Liver (tissue), 9 donors: ENCODE data around the gene RELL1. TPM values are rescaled to one million over a fixed set of nuclear protein-coding genes. Genes with fewer than 3 reads are reported as not detected.

Experiments used
- DNase-seq: peaks from one replicate; pipeline ENCODE4 v3.0.0-alpha.2; 2017; ENCODE audit warnings: low spot score
- H3K27ac ChIP-seq, 2 donors: one replicate each; pipeline ENCODE4 v1.7.0; 2013; ENCODE audit warnings: inconsistent platforms in 2 of 2, low read length in 2 of 2, control low read depth in 1 of 2, low read depth in 1 of 2, mild to moderate bottlenecking in 1 of 2
- H3K27me3 ChIP-seq, 4 donors: one replicate each; pipeline versions ENCODE4 v1.6.1 to v1.7.0; 2013; ENCODE audit warnings: low read length in 3 of 4, inconsistent platforms in 1 of 4, mild to moderate bottlenecking in 1 of 4, moderate library complexity in 1 of 4; ENCODE audit not compliant: control insufficient read depth in 4 of 4, insufficient read depth in 4 of 4
- H3K36me3 ChIP-seq, 4 donors: one replicate each; pipeline versions ENCODE4 v1.6.1 to v1.7.0; 2013; ENCODE audit warnings: low read length in 3 of 4, mild to moderate bottlenecking in 3 of 4, low read depth in 1 of 4, moderate library complexity in 1 of 4; ENCODE audit not compliant: control insufficient read depth in 4 of 4, insufficient read depth in 3 of 4
- H3K4me1 ChIP-seq, 4 donors: one replicate each; pipeline versions ENCODE4 v1.6.1 to v1.7.0; 2013; ENCODE audit warnings: low read length in 3 of 4, mild to moderate bottlenecking in 3 of 4, moderate library complexity in 1 of 4; ENCODE audit not compliant: control insufficient read depth in 4 of 4, insufficient read depth in 4 of 4
- H3K4me3 ChIP-seq, 3 donors: one replicate each; pipeline versions ENCODE4 v1.6.1 to v1.7.0; 2013; ENCODE audit warnings: low read length in 3 of 3, control low read depth in 1 of 3, low read depth in 1 of 3, mild to moderate bottlenecking in 1 of 3
- H3K9ac ChIP-seq, 2 donors: one replicate each; pipeline ENCODE4 v1.7.0; 2013; ENCODE audit warnings: low read length in 2 of 2, mild to moderate bottlenecking in 2 of 2, moderate library complexity in 2 of 2, control low read depth in 1 of 2, low read depth in 1 of 2
- H3K9me3 ChIP-seq, 4 donors: one replicate each; pipeline versions ENCODE4 v1.6.1 to v1.7.0; 2013; ENCODE audit warnings: low read length in 3 of 4; ENCODE audit not compliant: control insufficient read depth in 4 of 4
- EGR1 ChIP-seq, 2 donors: IDR thresholded peaks; 2 replicates each; pipeline ENCODE4 v1.6.1; 2016 to 2018; ENCODE audit warnings: antibody characterized with exemption in 2 of 2, low read depth in 2 of 2
- FOXA1 ChIP-seq: IDR thresholded peaks from 2 replicates; pipeline ENCODE4 v1.6.1; 2016; ENCODE audit warnings: antibody characterized with exemption
- FOXA2 ChIP-seq: IDR thresholded peaks from 2 replicates; pipeline ENCODE4 v1.6.1; 2016; ENCODE audit warnings: antibody characterized with exemption
- GABPA ChIP-seq, 2 donors: IDR thresholded peaks in 1 of 2; conservative IDR thresholded peaks in 1 of 2; 2 replicates each; pipeline ENCODE4 v1.6.1; 2016; ENCODE audit warnings: antibody characterized with exemption in 2 of 2, mild to moderate bottlenecking in 1 of 2, moderate library complexity in 1 of 2
- JUND ChIP-seq, 2 donors: IDR thresholded peaks; 2 replicates each; pipeline ENCODE4 v1.6.1; 2016; ENCODE audit warnings: antibody characterized with exemption in 2 of 2
- RXRA ChIP-seq, 2 donors: IDR thresholded peaks; 2 replicates each; pipeline ENCODE4 v1.6.1; 2017 to 2018; ENCODE audit warnings: antibody characterized with exemption in 2 of 2, mild to moderate bottlenecking in 1 of 2
- TAF1 ChIP-seq: conservative IDR thresholded peaks from 2 replicates; pipeline ENCODE4 v1.6.1; 2016; ENCODE audit warnings: antibody characterized with exemption, mild to moderate bottlenecking
- YY1 ChIP-seq: IDR thresholded peaks from 2 replicates; pipeline ENCODE4 v1.6.1; 2016; ENCODE audit warnings: antibody characterized with exemption, mild to moderate bottlenecking
- WGBS: extraction: QIAGEN DNeasy Blood & Tissue Kit; methylation state at CpG from one replicate; pipeline ENCODE4 v1.1.7; 2013; 5-methylcytosine and 5-hydroxymethylcytosine counted together
- polyA plus RNA-seq, 2 donors: library from polyadenylated mRNA; stranded (reverse) in 1 of 2; unstranded in 1 of 2; fragments of 200-250 nt in 1 of 2; fragments of >200 nt in 1 of 2; fragmentation: Nextera tagmentation in 1 of 2; extraction: Ambion mirVana in 1 of 2; gene quantifications; one replicate each; pipeline versions ENCODE4 v1.2.1 to v1.2.3, GENCODE V29; 2013 to 2015
- total RNA-seq, 2 donors: library from RNA; depleted of rRNA; stranded (reverse); fragments of >200 nt; gene quantifications; one replicate each; pipeline ENCODE4 v1.2.3, GENCODE V29; 2014
- TF ChIP-seq, protein P1 (sequence below): IDR thresholded peaks from 2 replicates; pipeline ENCODE4 v1.6.1; 2016; ENCODE audit warnings: antibody characterized with exemption
- TF ChIP-seq, protein P2 (sequence below): IDR thresholded peaks from 2 replicates; pipeline ENCODE4 v1.6.1; 2016; ENCODE audit warnings: antibody characterized with exemption, mild to moderate bottlenecking
- TF ChIP-seq, protein P3 (sequence below): IDR thresholded peaks from 2 replicates; pipeline ENCODE4 v1.6.1; 2016; ENCODE audit warnings: antibody characterized with exemption
- TF ChIP-seq, protein P4 (sequence below): fragments of 150-350 bp; IDR thresholded peaks from 2 replicates; pipeline ENCODE4 v1.5.1; 2017; ENCODE audit warnings: improper control_type of control experiment, low read depth, low read length; ENCODE audit not compliant: missing input control
- donor health status: healthy.
- donor health status: healthy.
- donor health status: healthy.
- donor health status: healthy.
- donor health status: healthy.

Gene RELL1
- total and polyA plus RNA-seq, 4 donors: 1.5 to 16.8 (median 7.3) TPM

DNA sequence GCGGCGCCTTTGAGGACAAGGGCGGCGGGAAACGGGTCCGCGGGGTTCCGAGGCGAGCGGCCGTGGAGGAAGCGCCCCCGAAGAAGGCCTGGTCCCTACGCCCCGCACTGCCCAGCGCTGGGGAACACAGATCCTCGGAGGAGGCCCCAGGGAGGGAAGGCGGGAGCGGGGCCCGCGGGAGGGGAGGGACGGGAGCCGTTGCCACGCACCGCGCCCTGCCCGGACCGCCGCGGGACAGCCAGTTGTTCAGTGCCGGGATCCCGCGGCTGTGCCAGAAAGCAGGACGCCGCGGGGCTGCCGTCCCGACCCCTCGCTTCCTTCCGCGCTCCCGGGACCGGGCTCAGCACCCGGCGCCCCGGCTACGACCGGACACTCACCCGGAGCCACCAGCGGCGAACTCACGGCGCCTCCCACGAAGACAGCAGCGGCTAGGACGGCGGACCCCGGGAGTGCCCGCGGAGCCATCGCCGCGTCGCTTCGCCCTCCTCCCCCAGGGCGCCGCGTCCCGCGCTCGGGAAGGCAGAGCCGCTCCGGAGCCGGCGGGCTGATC is 278 bp downstream of the RELL1 start:
- H3K9ac ChIP-seq: peak overlapping the region; percentile 83 to 85
- DNase-seq: no peak
- H3K4me1 ChIP-seq: peaks cover 0 to 24% (median 15%) of the 10 kb centered on the region in 4 donors
- H3K27ac ChIP-seq: peak overlapping the region; percentile 85 to 92
- no peaks in the 10 kb centered on the region for H3K36me3 ChIP-seq
- H3K9me3 ChIP-seq: no peaks in the 10 kb centered on the region
- TF ChIP-seq TAF1 (no peak), GABPA (IDR thresholded peaks at IDR 0.05 in 1 of 2, conservative IDR thresholded peaks at IDR 0.05 in 1 of 2) (no peak), FOXA1 (no peak), JUND (IDR thresholded peaks at IDR 0.05) (no peak), FOXA2 (no peak)
- WGBS: under 1% methylated on average over 75 of the region's 75 CpGs
- peak overlapping the region; percentile 38 to 84 (median 75) for H3K4me3 ChIP-seq
- no peaks in the 10 kb centered on the region for H3K27me3 ChIP-seq

DNA sequence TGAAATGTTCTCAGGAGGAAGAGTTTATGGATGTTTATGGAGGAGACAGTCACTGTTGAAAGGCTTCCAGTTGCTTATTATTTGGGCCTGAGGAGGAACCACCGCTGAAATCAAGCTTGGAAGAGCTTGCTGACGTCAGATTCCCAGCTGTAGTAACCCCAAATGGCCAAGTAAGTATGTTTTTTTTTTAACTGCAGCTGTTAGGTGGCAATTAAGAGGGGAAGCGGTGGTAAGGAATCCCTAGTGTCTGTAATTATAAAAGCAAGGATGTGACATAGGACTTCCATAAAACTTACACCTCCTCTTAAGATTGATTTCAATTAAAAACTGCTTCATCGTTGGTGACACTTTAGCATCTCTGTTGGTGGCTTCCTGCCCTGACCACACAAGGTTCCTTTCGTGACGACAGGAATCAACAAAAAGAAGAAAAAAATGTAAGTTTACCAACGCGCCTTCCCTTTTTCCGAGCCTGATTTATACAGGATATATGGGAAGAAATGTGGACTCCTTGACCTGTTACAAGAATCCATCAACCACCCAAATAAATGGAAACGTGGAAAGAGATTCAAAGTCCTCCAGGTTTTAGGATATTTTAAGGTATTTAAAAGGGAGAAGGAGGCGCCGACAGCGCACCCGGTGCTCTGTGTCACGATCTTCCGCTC is 884 bp downstream of the RELL1 start:
- peak overlapping the region; percentile 38 to 84 (median 75) for H3K4me3 ChIP-seq
- TF ChIP-seq, protein P1, sequence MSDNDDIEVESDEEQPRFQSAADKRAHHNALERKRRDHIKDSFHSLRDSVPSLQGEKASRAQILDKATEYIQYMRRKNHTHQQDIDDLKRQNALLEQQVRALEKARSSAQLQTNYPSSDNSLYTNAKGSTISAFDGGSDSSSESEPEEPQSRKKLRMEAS: no peak
- no peak for TF ChIP-seq EGR1 (IDR thresholded peaks at IDR 0.05; ENCODE audit: low read depth in 2 of 2)
- no peak for TF ChIP-seq FOXA2
- TF ChIP-seq, protein P2, sequence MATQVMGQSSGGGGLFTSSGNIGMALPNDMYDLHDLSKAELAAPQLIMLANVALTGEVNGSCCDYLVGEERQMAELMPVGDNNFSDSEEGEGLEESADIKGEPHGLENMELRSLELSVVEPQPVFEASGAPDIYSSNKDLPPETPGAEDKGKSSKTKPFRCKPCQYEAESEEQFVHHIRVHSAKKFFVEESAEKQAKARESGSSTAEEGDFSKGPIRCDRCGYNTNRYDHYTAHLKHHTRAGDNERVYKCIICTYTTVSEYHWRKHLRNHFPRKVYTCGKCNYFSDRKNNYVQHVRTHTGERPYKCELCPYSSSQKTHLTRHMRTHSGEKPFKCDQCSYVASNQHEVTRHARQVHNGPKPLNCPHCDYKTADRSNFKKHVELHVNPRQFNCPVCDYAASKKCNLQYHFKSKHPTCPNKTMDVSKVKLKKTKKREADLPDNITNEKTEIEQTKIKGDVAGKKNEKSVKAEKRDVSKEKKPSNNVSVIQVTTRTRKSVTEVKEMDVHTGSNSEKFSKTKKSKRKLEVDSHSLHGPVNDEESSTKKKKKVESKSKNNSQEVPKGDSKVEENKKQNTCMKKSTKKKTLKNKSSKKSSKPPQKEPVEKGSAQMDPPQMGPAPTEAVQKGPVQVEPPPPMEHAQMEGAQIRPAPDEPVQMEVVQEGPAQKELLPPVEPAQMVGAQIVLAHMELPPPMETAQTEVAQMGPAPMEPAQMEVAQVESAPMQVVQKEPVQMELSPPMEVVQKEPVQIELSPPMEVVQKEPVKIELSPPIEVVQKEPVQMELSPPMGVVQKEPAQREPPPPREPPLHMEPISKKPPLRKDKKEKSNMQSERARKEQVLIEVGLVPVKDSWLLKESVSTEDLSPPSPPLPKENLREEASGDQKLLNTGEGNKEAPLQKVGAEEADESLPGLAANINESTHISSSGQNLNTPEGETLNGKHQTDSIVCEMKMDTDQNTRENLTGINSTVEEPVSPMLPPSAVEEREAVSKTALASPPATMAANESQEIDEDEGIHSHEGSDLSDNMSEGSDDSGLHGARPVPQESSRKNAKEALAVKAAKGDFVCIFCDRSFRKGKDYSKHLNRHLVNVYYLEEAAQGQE: no peak
- TF ChIP-seq, protein P3, sequence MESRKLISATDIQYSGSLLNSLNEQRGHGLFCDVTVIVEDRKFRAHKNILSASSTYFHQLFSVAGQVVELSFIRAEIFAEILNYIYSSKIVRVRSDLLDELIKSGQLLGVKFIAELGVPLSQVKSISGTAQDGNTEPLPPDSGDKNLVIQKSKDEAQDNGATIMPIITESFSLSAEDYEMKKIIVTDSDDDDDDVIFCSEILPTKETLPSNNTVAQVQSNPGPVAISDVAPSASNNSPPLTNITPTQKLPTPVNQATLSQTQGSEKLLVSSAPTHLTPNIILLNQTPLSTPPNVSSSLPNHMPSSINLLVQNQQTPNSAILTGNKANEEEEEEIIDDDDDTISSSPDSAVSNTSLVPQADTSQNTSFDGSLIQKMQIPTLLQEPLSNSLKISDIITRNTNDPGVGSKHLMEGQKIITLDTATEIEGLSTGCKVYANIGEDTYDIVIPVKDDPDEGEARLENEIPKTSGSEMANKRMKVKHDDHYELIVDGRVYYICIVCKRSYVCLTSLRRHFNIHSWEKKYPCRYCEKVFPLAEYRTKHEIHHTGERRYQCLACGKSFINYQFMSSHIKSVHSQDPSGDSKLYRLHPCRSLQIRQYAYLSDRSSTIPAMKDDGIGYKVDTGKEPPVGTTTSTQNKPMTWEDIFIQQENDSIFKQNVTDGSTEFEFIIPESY: no peak
- TF ChIP-seq YY1: no peak
- TF ChIP-seq, protein P4, sequence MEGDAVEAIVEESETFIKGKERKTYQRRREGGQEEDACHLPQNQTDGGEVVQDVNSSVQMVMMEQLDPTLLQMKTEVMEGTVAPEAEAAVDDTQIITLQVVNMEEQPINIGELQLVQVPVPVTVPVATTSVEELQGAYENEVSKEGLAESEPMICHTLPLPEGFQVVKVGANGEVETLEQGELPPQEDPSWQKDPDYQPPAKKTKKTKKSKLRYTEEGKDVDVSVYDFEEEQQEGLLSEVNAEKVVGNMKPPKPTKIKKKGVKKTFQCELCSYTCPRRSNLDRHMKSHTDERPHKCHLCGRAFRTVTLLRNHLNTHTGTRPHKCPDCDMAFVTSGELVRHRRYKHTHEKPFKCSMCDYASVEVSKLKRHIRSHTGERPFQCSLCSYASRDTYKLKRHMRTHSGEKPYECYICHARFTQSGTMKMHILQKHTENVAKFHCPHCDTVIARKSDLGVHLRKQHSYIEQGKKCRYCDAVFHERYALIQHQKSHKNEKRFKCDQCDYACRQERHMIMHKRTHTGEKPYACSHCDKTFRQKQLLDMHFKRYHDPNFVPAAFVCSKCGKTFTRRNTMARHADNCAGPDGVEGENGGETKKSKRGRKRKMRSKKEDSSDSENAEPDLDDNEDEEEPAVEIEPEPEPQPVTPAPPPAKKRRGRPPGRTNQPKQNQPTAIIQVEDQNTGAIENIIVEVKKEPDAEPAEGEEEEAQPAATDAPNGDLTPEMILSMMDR: no peak
- no peak for TF ChIP-seq FOXA1
- no peak for TF ChIP-seq JUND (IDR thresholded peaks at IDR 0.05)
- no peak for TF ChIP-seq RXRA (IDR thresholded peaks at IDR 0.05)
- H3K27ac ChIP-seq: peak overlapping the region; percentile 85 to 92
- no peak for DNase-seq
- H3K4me1 ChIP-seq: peaks cover 0 to 24% (median 15%) of the 10 kb centered on the region in 4 donors
- H3K27me3 ChIP-seq: no peaks in the 10 kb centered on the region
- H3K36me3 ChIP-seq: no peaks in the 10 kb centered on the region
- H3K9ac ChIP-seq: peak overlapping the region; percentile 83 to 85
- 8% methylated on average over 16 of the region's 16 CpGs for WGBS
- no peaks in the 10 kb centered on the region for H3K9me3 ChIP-seq
